ENCODE results near the gene TMEM170B.

Gene TMEM170B

GRCh38 chr6:11621119-11621518 is 83.6 kb downstream of the TMEM170B start:
- peak; percentile 39 to 84 for DNase-seq

- peak in 1 of 2 experiments; percentile 41 for DNase-seq
Measured at GRCh38 chr6:11622156-11622555, 84.6 kb downstream of the TMEM170B start.

- DNase-seq = no peak
Measured at GRCh38 chr6:11623272-11623671, 85.7 kb downstream of the TMEM170B start.

- DNase-seq = no peak
Measured at GRCh38 chr6:11625302-11625701, 87.8 kb downstream of the TMEM170B start.

GRCh38 chr6:11626356-11626755 is 88.8 kb downstream of the TMEM170B start:
- DNase-seq = no peak

- no peak for DNase-seq
Measured at GRCh38 chr6:11628562-11628961, 91.0 kb downstream of the TMEM170B start.

GRCh38 chr6:11631008-11631407 is 93.5 kb downstream of the TMEM170B start:
- peak in 1 of 2 experiments; percentile 47 for DNase-seq

GRCh38 chr6:11631539-11631938 is 94.0 kb downstream of the TMEM170B start:
- DNase-seq = no peak

GRCh38 chr6:11632231-11632630 is 94.7 kb downstream of the TMEM170B start:
- no peak for DNase-seq

- DNase-seq = no peak
Measured at GRCh38 chr6:11632795-11633511, 95.4 kb downstream of the TMEM170B start.

Data from NCI-H446 (cell line).